ENCODE results near the gene FBXO21.
"Not testable (repeated sequence)": the region's sequence is repeated elsewhere in the genome, so short reads cannot be mapped to it uniquely, and the experiment has no call there.

Gene FBXO21, protein sequence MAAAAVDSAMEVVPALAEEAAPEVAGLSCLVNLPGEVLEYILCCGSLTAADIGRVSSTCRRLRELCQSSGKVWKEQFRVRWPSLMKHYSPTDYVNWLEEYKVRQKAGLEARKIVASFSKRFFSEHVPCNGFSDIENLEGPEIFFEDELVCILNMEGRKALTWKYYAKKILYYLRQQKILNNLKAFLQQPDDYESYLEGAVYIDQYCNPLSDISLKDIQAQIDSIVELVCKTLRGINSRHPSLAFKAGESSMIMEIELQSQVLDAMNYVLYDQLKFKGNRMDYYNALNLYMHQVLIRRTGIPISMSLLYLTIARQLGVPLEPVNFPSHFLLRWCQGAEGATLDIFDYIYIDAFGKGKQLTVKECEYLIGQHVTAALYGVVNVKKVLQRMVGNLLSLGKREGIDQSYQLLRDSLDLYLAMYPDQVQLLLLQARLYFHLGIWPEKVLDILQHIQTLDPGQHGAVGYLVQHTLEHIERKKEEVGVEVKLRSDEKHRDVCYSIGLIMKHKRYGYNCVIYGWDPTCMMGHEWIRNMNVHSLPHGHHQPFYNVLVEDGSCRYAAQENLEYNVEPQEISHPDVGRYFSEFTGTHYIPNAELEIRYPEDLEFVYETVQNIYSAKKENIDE

GRCh38 chr12:117190210-117190781, at the start of gene FBXO21:
FBXO21 (minus strand) TSS chr12:117190470; CDS start chr12:117190456, 14 bp downstream.
- Histone ChIP-seq H3K36me3 (ENCODE audit: control insufficient read depth in 2 of 2, insufficient read depth in 2 of 2, low read length in 2 of 2) (peaks cover 0 to 7% of the 10 kb centered on the region in 2 donors), H3K9me3 (ENCODE audit: control insufficient read depth in 2 of 2, low read length in 2 of 2) (no peaks in the 10 kb centered on the region), H3K4me1 (ENCODE audit: control insufficient read depth, insufficient read depth, low read length) (peaks cover 15% of the 10 kb centered on the region), H3K9ac (ENCODE audit: low read length in 2 of 2) (peak within 1 kb of the TSS; percentile 75 to 87), H3K4me3 (ENCODE audit: low read length in 2 of 2) (peak within 1 kb of the TSS; percentile 80 to 93), H3K27me3 (ENCODE audit: control insufficient read depth in 1 of 2, insufficient read depth in 2 of 2, low read length in 2 of 2) (no peaks in the 10 kb centered on the region), H3K27ac (ENCODE audit: low read length) (peak within 1 kb of the TSS; percentile 58)

DNA sequence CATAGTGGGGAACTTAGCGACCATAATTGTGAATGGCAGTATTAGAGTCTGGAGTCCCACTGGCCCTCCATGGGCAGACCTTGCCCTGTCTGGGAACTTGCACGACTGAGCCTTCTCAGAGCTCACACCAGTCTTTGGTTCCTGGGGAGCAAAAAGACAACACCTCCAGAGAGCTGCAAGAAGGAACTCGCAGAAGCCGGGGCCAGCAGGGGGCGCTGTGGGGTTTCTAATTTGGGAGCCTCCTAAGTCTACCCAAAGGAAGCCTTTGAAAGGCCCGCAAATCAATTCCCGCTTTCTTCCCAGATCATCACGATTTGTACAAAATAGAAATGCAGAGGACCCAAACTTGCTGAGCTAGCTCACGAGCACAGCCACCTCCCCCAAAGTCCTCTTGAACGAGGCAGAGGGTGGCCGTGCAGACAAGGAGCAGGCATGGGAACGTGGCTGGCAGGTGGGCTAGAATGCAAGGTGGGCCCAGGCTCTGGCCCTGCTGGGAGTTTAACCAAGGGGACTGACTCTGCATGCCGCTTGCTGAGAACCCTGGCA, 46.3 kb upstream of the FBXO21 start:
- H3K27me3 ChIP-seq (ENCODE audit: control insufficient read depth in 1 of 2, insufficient read depth in 2 of 2, low read length in 2 of 2) = peaks cover 11 to 14% of the 10 kb centered on the region in 2 donors
- H3K9me3 ChIP-seq (ENCODE audit: control insufficient read depth in 2 of 2, low read length in 2 of 2) = no peaks in the 10 kb centered on the region
- no peaks in the 10 kb centered on the region for H3K4me1 ChIP-seq (ENCODE audit: control insufficient read depth, insufficient read depth, low read length)
- no peak overlapping the region for H3K27ac ChIP-seq (ENCODE audit: low read length)
- H3K9ac ChIP-seq (ENCODE audit: low read length in 2 of 2) = no peak overlapping the region
- H3K36me3 ChIP-seq (ENCODE audit: control insufficient read depth in 2 of 2, insufficient read depth in 2 of 2, low read length in 2 of 2) = no peaks in the 10 kb centered on the region
- H3K4me3 ChIP-seq (ENCODE audit: low read length in 2 of 2) = no peak overlapping the region

DNA sequence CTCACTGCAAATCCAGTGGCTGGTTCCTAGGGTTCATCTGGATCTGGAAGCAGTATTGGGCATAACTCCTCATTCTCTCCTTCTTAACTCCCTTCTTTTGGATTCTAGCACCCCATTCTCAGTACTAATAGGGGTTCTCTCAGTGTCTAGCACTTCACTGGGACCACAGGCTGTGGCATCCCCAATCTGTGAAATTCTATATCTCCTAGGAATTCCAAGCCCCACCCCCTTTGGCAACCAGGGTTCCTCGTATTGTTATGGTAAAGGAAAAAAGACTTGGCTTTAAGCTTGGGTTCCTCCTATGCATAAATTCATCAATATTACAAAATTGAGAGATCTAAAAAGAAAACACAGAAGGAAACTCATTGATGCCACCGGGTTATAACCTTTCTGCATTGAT, 45.0 kb upstream of the FBXO21 start:
- no peaks in the 10 kb centered on the region for H3K9me3 ChIP-seq (ENCODE audit: control insufficient read depth in 2 of 2, low read length in 2 of 2)
- H3K36me3 ChIP-seq (ENCODE audit: control insufficient read depth in 2 of 2, insufficient read depth in 2 of 2, low read length in 2 of 2) = no peaks in the 10 kb centered on the region
- H3K4me3 ChIP-seq (ENCODE audit: low read length in 2 of 2) = no peak overlapping the region
- H3K27me3 ChIP-seq (ENCODE audit: control insufficient read depth in 1 of 2, insufficient read depth in 2 of 2, low read length in 2 of 2) = peaks cover 14% of the 10 kb centered on the region in 2 donors
- no peaks in the 10 kb centered on the region for H3K4me1 ChIP-seq (ENCODE audit: control insufficient read depth, insufficient read depth, low read length)
- no peak overlapping the region for H3K27ac ChIP-seq (ENCODE audit: low read length)
- H3K9ac ChIP-seq (ENCODE audit: low read length in 2 of 2) = no peak overlapping the region

GRCh38 chr12:117234441-117234840, 44.2 kb upstream of the FBXO21 start:
- Histone ChIP-seq H3K9ac (ENCODE audit: low read length in 2 of 2) (no peak overlapping the region), H3K4me1 (ENCODE audit: control insufficient read depth, insufficient read depth, low read length) (no peaks in the 10 kb centered on the region), H3K27ac (ENCODE audit: low read length) (no peak overlapping the region), H3K4me3 (ENCODE audit: low read length in 2 of 2) (no peak overlapping the region), H3K27me3 (ENCODE audit: control insufficient read depth in 1 of 2, insufficient read depth in 2 of 2, low read length in 2 of 2) (peaks cover 14% of the 10 kb centered on the region in 2 donors), H3K36me3 (ENCODE audit: control insufficient read depth in 2 of 2, insufficient read depth in 2 of 2, low read length in 2 of 2) (no peaks in the 10 kb centered on the region), H3K9me3 (ENCODE audit: control insufficient read depth in 2 of 2, low read length in 2 of 2) (no peaks in the 10 kb centered on the region)

- H3K27me3 ChIP-seq (ENCODE audit: control insufficient read depth in 1 of 2, insufficient read depth in 2 of 2, low read length in 2 of 2) = peaks cover 8 to 19% of the 10 kb centered on the region in 2 donors
Observed at GRCh38 chr12:117231750-117232149, 41.5 kb upstream of the FBXO21 start.

DNA sequence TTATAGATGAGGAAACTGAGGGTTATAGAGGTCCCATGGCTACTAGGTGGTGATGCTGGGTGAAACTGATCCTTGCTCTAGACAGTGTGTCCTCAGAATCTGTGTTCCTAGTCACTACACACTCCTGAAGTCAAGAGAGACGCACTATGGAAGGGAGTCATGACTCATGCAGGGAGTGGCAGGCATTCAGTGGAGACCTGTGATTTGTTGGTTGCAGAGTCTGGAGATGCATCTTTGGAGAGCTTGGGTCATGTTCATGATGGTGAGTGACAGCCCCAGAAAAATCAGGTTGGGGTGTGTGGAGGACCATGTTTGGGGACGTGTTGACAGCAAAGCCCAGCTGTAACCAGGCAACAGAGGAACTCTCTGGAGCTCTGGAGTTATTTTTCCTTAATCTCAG, 38.0 kb upstream of the FBXO21 start:
- Histone ChIP-seq H3K4me3 (ENCODE audit: low read length in 2 of 2) (no peak overlapping the region), H3K27me3 (ENCODE audit: control insufficient read depth in 1 of 2, insufficient read depth in 2 of 2, low read length in 2 of 2) (peaks cover 3 to 13% of the 10 kb centered on the region in 2 donors), H3K4me1 (ENCODE audit: control insufficient read depth, insufficient read depth, low read length) (no peaks in the 10 kb centered on the region)

More at GRCh38 chr12:117231750-117232149, 41.5 kb upstream of the FBXO21 start:
- no peak overlapping the region for H3K9ac ChIP-seq (ENCODE audit: low read length in 2 of 2)
- no peaks in the 10 kb centered on the region for H3K4me1 ChIP-seq (ENCODE audit: control insufficient read depth, insufficient read depth, low read length)
- no peaks in the 10 kb centered on the region for H3K9me3 ChIP-seq (ENCODE audit: control insufficient read depth in 2 of 2, low read length in 2 of 2)
- H3K4me3 ChIP-seq (ENCODE audit: low read length in 2 of 2) = no peak overlapping the region
- no peak overlapping the region for H3K27ac ChIP-seq (ENCODE audit: low read length)
- no peaks in the 10 kb centered on the region for H3K36me3 ChIP-seq (ENCODE audit: control insufficient read depth in 2 of 2, insufficient read depth in 2 of 2, low read length in 2 of 2)

GRCh38 chr12:117227000-117227653, 36.9 kb upstream of the FBXO21 start:
- Histone ChIP-seq H3K36me3 (ENCODE audit: control insufficient read depth in 2 of 2, insufficient read depth in 2 of 2, low read length in 2 of 2) (no peaks in the 10 kb centered on the region), H3K9me3 (ENCODE audit: control insufficient read depth in 2 of 2, low read length in 2 of 2) (no peaks in the 10 kb centered on the region), H3K27ac (ENCODE audit: low read length) (no peak overlapping the region), H3K4me3 (ENCODE audit: low read length in 2 of 2) (no peak overlapping the region), H3K27me3 (ENCODE audit: control insufficient read depth in 1 of 2, insufficient read depth in 2 of 2, low read length in 2 of 2) (peaks cover 3 to 12% of the 10 kb centered on the region in 2 donors), H3K9ac (ENCODE audit: low read length in 2 of 2) (no peak overlapping the region), H3K4me1 (ENCODE audit: control insufficient read depth, insufficient read depth, low read length) (no peaks in the 10 kb centered on the region)

More for the DNA sequence above, 38.0 kb upstream of the FBXO21 start:
- Histone ChIP-seq H3K9ac (ENCODE audit: low read length in 2 of 2) (no peak overlapping the region), H3K27ac (ENCODE audit: low read length) (no peak overlapping the region), H3K36me3 (ENCODE audit: control insufficient read depth in 2 of 2, insufficient read depth in 2 of 2, low read length in 2 of 2) (no peaks in the 10 kb centered on the region), H3K9me3 (ENCODE audit: control insufficient read depth in 2 of 2, low read length in 2 of 2) (no peaks in the 10 kb centered on the region)

- Histone ChIP-seq H3K36me3 (ENCODE audit: control insufficient read depth in 2 of 2, insufficient read depth in 2 of 2, low read length in 2 of 2) (no peaks in the 10 kb centered on the region), H3K4me3 (ENCODE audit: low read length in 2 of 2) (no peak overlapping the region), H3K27me3 (ENCODE audit: control insufficient read depth in 1 of 2, insufficient read depth in 2 of 2, low read length in 2 of 2) (peaks cover 3 to 7% of the 10 kb centered on the region in 2 donors), H3K9me3 (ENCODE audit: control insufficient read depth in 2 of 2, low read length in 2 of 2) (no peaks in the 10 kb centered on the region), H3K27ac (ENCODE audit: low read length) (no peak overlapping the region), H3K9ac (ENCODE audit: low read length in 2 of 2) (no peak overlapping the region), H3K4me1 (ENCODE audit: control insufficient read depth, insufficient read depth, low read length) (no peaks in the 10 kb centered on the region)
Observed at GRCh38 chr12:117226505-117226904, 36.2 kb upstream of the FBXO21 start.

DNA sequence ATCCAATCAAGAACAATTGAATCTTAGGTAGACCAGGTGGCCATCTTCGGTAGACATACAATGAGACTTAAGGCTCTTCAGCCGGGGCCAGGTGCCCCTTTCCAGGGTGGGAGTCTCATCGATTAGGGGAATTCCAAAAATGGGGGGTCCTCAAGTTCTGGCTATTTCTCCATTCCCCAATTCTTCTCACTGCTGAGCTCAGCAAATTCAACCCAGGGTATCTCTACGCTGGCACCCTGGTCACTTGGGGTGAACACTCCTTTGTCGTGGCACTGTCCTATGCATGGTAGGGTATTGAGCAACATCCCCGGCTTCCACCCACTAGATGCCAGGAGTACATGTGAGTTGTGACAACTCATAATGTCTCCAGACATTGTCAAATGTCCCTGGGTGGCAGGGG, 34.9 kb upstream of the FBXO21 start:
- Histone ChIP-seq H3K36me3 (ENCODE audit: control insufficient read depth in 2 of 2, insufficient read depth in 2 of 2, low read length in 2 of 2) (no peaks in the 10 kb centered on the region), H3K9ac (ENCODE audit: low read length in 2 of 2) (no peak overlapping the region), H3K4me3 (ENCODE audit: low read length in 2 of 2) (no peak overlapping the region), H3K27me3 (ENCODE audit: control insufficient read depth in 1 of 2, insufficient read depth in 2 of 2, low read length in 2 of 2) (peaks cover 0 to 12% of the 10 kb centered on the region in 2 donors), H3K27ac (ENCODE audit: low read length) (no peak overlapping the region), H3K4me1 (ENCODE audit: control insufficient read depth, insufficient read depth, low read length) (no peaks in the 10 kb centered on the region), H3K9me3 (ENCODE audit: control insufficient read depth in 2 of 2, low read length in 2 of 2) (no peaks in the 10 kb centered on the region)

GRCh38 chr12:117220947-117221346, 30.7 kb upstream of the FBXO21 start:
- not testable (repeated sequence) for H3K9me3 ChIP-seq (ENCODE audit: control insufficient read depth in 2 of 2, low read length in 2 of 2)
- H3K27me3 ChIP-seq (ENCODE audit: control insufficient read depth in 1 of 2, insufficient read depth in 2 of 2, low read length in 2 of 2) = peaks cover 3 to 17% of the 10 kb centered on the region in 2 donors

More at GRCh38 chr12:117220947-117221346, 30.7 kb upstream of the FBXO21 start:
- H3K4me1 ChIP-seq (ENCODE audit: control insufficient read depth, insufficient read depth, low read length); H3K4me3 ChIP-seq (ENCODE audit: low read length in 2 of 2); H3K9ac ChIP-seq (ENCODE audit: low read length in 2 of 2); H3K27ac ChIP-seq (ENCODE audit: low read length); H3K36me3 ChIP-seq (ENCODE audit: control insufficient read depth in 2 of 2, insufficient read depth in 2 of 2, low read length in 2 of 2): not testable (repeated sequence)

All from stomach smooth muscle (tissue), 2 donors.